SK-N-SH (cell line): ENCODE data around the gene PIP4K2C.

Experiments used
- CHD2 ChIP-seq: fragments of 150-350 bp; IDR thresholded peaks from 2 replicates; pipeline ENCODE4 v1.6.1; 2018; ENCODE audit warnings: low read length; ENCODE audit not compliant: partially characterized antibody
- CTCF ChIP-seq: fragments of 200-600 bp; sonication (generic); IDR thresholded peaks from 2 replicates; pipeline ENCODE4 v1.6.1; 2017; ENCODE audit warnings: antibody characterized with exemption, mild to moderate bottlenecking, moderate library complexity
- EP300 ChIP-seq, 2 experiments: IDR thresholded peaks; 2 replicates each; pipeline versions ENCODE4 v1.4.0 to v1.6.1; 2012; ENCODE audit warnings: borderline replicate concordance in 1 of 2, low read depth in 1 of 2, low read length in 1 of 2
- EZH2phosphoT487 ChIP-seq: fragments of 200-600 bp; sonication (generic); IDR thresholded peaks from 2 replicates; pipeline ENCODE4 v1.6.1; 2017; ENCODE audit warnings: low read depth, mixed run types, mild to moderate bottlenecking, antibody characterized with exemption, moderate library complexity, borderline replicate concordance
- FOXM1 ChIP-seq: IDR thresholded peaks from 2 replicates; pipeline ENCODE4 v1.4.0; 2012; ENCODE audit warnings: low read depth, mild to moderate bottlenecking
- GABPA ChIP-seq: IDR thresholded peaks from 2 replicates; pipeline ENCODE4 v1.4.0; 2012; ENCODE audit warnings: low read depth, mild to moderate bottlenecking
- IRF3 ChIP-seq: fragments of 150-350 bp; IDR thresholded peaks from 2 replicates; pipeline ENCODE4 v1.6.1; 2016; ENCODE audit warnings: mild to moderate bottlenecking, low read depth, low read length
- JUND ChIP-seq: IDR thresholded peaks from 2 replicates; pipeline ENCODE4 v1.4.0; 2012
- MEF2A ChIP-seq: IDR thresholded peaks from 2 replicates; pipeline ENCODE4 v1.4.0; 2012; ENCODE audit warnings: low read depth, borderline replicate concordance
- POLR2AphosphoS5 ChIP-seq: IDR thresholded peaks from 2 replicates; pipeline ENCODE4 v1.6.1; 2012; ENCODE audit warnings: low read depth, low read length
- REST ChIP-seq: IDR thresholded peaks from 2 replicates; pipeline ENCODE4 v1.6.1; 2012; ENCODE audit warnings: mild to moderate bottlenecking, low read depth, low read length, moderate library complexity
- SIN3A ChIP-seq: IDR thresholded peaks from 2 replicates; pipeline ENCODE4 v1.6.1; 2012; ENCODE audit warnings: low read depth, mild to moderate bottlenecking, low read length, moderate library complexity, borderline replicate concordance
- TAF1 ChIP-seq: IDR thresholded peaks from 2 replicates; pipeline ENCODE4 v1.6.1; 2012; ENCODE audit warnings: low read depth, mild to moderate bottlenecking, low read length, moderate library complexity, borderline replicate concordance
- USF2 ChIP-seq: fragments of 150-350 bp; IDR thresholded peaks from 2 replicates; pipeline ENCODE4 v1.6.1; 2017; ENCODE audit warnings: antibody characterized with exemption, low read length, low read depth, borderline replicate concordance

GRCh38 chr12:57580466-57580795 is 10.6 kb upstream of the PIP4K2C start:
- no peak for TF ChIP-seq POLR2AphosphoS5
- no peak for TF ChIP-seq CTCF
- no peak for TF ChIP-seq EZH2phosphoT487
- no peak for TF ChIP-seq FOXM1
- TF ChIP-seq CHD2, result no peak
- no peak for TF ChIP-seq JUND
- no peak for TF ChIP-seq TAF1
- no peak for TF ChIP-seq MEF2A
- no peak for TF ChIP-seq USF2
- TF ChIP-seq REST, result no peak
- no peak for TF ChIP-seq SIN3A
- no peak for TF ChIP-seq GABPA
- no peak for TF ChIP-seq IRF3
- TF ChIP-seq EP300 (IDR thresholded peaks at IDR 0.05; ENCODE audit: borderline replicate concordance in 1 of 2, low read depth in 1 of 2, low read length in 1 of 2), result no peak
